ENCODE results near the gene LPCAT2.

The LPCAT2 gene

GRCh38 chr16:55503726-55504550 lies 4.9 kb upstream of the LPCAT2 start:
- no peak for DNase-seq (ENCODE audit: low read depth in 2 of 2)

DNA sequence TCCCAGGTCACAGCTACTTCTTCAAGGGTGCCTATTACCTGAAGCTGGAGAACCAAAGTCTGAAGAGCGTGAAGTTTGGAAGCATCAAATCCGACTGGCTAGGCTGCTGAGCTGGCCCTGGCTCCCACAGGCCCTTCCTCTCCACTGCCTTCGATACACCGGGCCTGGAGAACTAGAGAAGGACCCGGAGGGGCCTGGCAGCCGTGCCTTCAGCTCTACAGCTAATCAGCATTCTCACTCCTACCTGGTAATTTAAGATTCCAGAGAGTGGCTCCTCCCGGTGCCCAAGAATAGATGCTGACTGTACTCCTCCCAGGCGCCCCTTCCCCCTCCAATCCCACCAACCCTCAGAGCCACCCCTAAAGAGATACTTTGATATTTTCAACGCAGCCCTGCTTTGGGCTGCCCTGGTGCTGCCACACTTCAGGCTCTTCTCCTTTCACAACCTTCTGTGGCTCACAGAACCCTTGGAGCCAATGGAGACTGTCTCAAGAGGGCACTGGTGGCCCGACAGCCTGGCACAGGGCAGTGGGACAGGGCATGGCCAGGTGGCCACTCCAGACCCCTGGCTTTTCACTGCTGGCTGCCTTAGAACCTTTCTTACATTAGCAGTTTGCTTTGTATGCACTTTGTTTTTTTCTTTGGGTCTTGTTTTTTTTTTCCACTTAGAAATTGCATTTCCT lies 3.4 kb upstream of the LPCAT2 start:
- DNase-seq (ENCODE audit: low read depth in 2 of 2) = no peak

DNA sequence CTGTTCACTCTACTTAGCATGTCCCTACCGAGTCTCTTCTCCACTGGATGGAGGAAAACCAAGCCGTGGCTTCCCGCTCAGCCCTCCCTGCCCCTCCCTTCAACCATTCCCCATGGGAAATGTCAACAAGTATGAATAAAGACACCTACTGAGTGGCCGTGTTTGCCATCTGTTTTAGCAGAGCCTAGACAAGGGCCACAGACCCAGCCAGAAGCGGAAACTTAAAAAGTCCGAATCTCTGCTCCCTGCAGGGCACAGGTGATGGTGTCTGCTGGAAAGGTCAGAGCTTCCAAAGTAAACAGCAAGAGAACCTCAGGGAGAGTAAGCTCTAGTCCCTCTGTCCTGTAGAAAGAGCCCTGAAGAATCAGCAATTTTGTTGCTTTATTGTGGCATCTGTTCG lies 2.8 kb upstream of the LPCAT2 start:
- no peak for DNase-seq (ENCODE audit: low read depth in 2 of 2)

DNA sequence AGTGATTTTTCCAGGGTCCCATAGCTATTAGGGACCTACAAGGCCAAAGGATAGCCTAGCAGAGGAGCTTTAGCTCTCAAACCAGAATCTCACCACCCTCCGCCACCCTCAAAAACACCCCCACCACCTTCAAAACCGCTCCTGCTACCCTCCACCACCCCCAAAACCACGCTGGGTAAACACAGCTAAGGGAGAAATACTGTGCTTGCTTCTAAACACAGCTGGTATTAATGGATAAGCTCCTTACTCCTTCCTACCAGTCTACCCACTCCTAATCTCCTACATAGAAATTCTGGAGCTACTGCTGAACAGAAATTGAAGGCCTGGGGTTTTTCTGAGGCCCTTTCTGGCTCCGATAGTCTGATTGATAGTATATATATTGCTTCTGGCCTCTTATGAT lies 2.2 kb upstream of the LPCAT2 start:
- DNase-seq (ENCODE audit: low read depth in 2 of 2) = no peak

- DNase-seq (ENCODE audit: low read depth in 2 of 2) = no peak
Measured at GRCh38 chr16:55508271-55508921, 476 bp upstream of the LPCAT2 start.

DNA sequence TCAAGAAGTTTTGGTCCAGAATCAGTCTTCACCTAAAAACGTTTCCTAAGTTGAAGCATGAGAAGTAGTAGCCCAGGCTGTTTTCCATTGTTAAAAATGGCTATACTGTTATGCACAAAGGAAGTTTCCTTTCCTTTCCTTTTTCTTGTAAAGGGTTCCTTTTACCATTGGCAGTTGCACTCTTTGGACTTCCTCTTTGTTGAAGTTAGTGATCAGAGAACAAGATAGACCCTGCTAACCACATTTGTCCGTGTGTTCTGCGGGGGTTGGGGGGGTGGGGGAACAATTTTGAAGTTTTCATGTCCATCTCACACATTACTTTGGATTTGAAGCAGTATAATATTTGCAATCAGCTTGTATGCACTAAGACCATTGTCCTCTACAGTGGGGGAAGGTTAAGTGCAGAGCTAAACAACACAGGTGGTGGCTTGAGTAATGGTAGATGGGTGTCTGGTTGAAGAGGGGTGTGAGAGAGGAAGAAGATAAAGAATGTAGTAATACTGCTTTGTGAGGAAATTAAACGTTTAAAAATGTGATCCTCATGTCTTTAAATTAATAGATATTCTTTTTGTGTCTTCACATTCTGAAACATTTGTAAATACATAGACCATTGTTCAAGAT lies 1.4 kb downstream of the LPCAT2 start:
- no peak for DNase-seq (ENCODE audit: low read depth in 2 of 2)

- DNase-seq (ENCODE audit: low read depth in 2 of 2) = no peak
Measured at GRCh38 chr16:55512941-55513340, 4.1 kb downstream of the LPCAT2 start.

DNA sequence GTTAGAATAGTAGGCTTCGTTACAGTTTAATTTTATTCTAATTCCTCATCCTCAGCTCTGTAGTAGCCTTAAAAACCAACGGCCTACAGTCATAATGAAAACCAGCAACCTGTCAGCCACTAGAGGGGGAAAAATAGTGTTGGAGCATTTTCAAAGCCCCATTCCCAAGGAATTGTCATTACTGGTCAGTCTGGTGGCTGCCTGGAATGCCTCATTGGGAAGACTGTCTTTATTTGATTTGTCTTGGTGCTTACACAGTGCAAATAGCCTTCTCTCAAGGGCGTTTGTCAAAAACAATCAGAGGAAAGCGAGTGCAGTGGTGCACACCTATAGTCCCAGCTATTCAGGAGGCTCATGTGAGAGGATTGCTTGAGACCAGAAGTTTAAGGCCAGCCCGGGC lies 4.7 kb downstream of the LPCAT2 start:
- no peak for DNase-seq (ENCODE audit: low read depth in 2 of 2)

- DNase-seq (ENCODE audit: low read depth in 2 of 2) = no peak
Measured at GRCh38 chr16:55515111-55515510, 6.2 kb downstream of the LPCAT2 start.

- no peak for DNase-seq (ENCODE audit: low read depth in 2 of 2)
Measured at GRCh38 chr16:55521792-55522191, 12.9 kb downstream of the LPCAT2 start.

GRCh38 chr16:55526441-55526840 lies 17.6 kb downstream of the LPCAT2 start:
- no peak for DNase-seq (ENCODE audit: low read depth in 2 of 2)

GRCh38 chr16:55527885-55528284 lies 19.0 kb downstream of the LPCAT2 start:
- DNase-seq (ENCODE audit: low read depth in 2 of 2) = no peak

DNA sequence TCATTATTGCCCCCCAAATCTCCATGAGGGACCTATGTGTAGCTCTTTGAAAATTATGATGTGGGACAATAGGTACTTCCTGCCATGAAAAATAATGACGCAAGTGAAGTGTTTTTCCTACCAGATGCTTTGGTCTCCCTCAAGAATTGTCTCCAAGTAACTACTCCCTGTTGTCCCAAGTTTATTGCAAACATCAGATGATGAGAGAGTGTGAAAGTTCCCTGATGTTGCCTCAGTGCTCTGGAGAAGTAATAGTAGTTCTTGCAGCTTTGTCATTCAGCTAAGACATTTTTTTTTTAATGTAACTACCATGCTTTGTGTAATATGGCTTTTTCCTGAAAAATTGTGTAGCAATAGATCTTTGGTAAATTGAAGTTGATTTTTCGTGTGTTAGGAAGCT lies 20.1 kb downstream of the LPCAT2 start:
- DNase-seq (ENCODE audit: low read depth in 2 of 2) = no peak

DNA sequence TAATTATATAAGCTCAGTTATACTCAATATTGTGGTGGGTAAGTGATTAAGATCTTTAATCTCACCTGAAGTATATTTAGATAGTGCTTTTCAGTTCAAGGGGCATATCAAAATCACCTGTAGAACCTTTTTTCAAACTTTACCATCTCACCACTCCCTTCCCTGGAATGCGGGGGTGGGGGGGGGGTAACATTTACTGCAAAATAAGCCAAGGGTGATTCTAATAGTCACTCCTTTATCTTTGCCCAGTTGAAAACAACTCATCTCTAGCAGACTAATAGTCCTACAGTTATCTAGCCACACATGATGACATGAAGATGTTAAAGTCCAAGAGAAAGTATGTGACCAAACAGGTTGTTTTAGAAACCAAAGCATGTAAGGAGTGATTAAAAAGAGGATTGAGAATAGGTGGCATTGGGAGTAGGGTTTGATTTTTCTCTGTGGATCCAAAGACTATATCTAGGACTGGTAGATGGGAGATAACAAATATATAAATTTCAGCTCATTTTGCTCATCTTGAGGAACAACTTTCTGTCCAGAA lies 21.5 kb downstream of the LPCAT2 start:
- DNase-seq (ENCODE audit: low read depth in 2 of 2) = no peak

DNA sequence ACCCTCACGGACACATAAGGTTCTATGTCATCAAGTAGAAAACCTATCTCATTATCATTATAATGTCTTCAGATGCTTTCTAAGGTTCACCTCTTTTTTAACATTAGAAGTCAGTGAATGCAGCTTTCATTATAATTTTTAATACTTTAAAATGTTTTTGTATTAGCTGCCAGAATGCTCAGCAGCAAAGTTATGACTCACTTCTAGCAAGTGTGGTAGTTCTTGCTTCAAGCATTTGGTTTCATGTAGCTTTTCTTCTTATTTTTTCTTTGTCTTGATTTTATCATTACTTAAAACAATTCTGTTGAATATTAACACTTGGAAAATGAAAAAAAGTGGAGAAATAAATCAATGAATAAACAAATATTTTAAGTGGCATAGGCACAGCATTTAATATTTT lies 23.4 kb downstream of the LPCAT2 start:
- DNase-seq (ENCODE audit: low read depth in 2 of 2) = no peak

DNA sequence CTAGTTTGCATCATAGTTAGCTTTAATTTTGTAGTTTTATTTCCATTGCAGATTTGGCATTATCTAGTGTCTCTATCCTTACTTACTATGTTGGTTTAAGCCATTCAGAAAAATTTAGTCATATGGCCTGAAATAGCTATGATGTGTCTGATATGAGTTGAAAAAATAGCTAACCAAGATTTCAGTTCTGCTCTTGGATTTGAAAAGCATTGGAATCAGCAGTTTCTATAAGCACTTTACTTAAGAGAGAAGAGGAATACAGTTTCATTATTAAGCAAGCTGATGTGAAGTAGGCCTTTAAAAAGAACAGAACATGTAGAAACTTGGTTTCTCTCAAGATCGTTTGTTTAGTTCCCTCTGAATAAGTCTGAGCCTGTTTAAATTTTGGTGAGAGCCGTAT lies 25.9 kb downstream of the LPCAT2 start:
- DNase-seq (ENCODE audit: low read depth in 2 of 2) = no peak

- DNase-seq (ENCODE audit: low read depth in 2 of 2) = no peak
Measured at GRCh38 chr16:55539049-55539448, 30.2 kb downstream of the LPCAT2 start.

GRCh38 chr16:55539488-55539887 lies 30.6 kb downstream of the LPCAT2 start:
- DNase-seq (ENCODE audit: low read depth in 2 of 2) = no peak

DNA sequence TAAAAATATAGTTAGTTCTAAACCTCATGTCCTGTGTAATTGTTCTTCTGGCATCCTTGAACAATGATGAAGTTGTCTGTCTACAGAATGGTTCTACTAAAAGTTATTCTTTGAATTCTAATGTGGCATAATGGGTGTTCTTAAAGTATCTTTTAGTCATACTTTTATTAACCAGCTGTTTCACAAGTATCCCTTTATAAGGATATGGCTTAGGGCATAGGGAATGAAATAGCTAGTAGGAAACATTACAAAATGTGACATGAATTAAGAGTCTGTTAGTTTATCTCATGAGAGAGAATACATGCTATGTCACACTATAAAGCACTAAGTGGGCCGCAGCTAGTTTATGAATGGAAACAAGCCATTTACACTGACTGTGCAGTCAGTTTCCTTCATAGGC lies 31.3 kb downstream of the LPCAT2 start:
- no peak for DNase-seq (ENCODE audit: low read depth in 2 of 2)

DNA sequence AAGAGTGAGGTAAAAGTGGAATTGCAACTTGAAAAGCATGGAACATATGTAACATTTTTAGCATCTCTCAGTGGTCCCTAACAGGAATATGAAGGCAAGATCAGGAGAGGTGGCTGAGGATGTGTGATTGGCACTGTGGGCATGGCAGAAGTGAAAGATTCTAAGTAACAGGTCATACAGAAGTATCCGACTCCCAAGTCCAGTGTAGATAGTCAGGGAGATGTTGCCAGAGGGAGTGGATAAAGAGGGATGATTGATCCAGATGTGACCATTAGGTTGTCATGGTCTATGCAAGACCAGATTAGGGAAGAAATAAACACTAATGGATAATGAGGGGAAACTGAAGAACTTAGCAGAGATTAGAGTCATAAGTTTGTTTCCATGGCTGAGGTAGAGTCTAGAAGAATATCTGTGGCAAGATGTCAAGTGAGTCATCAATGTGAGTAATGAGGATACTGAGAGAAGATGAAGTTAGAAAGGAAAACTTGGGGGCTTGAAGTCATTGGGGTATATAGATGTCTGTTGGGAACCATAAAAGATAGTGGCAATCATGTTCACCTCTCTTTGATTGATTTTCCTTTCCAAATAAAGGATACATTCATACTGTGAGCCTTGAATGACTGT lies 33.7 kb downstream of the LPCAT2 start:
- DNase-seq (ENCODE audit: low read depth in 2 of 2) = no peak

DNA sequence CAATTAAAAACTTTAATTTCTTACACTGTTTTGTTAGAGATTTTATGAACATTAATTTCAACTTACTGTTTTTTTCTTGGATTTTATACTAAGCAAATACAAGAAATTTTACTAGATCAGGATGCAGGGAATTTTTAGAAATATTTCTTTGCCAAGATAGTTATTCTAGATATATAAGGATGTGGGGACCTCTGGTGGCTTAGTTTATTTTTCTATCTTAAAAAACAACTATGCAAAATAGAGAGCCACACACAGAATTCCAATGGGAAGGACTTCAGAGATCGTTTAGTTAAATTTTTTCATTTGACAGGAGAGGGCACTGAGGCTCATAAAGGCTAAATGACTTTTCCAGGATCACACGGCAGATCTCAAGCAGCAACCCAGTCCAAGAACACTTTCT lies 34.6 kb downstream of the LPCAT2 start:
- no peak for DNase-seq (ENCODE audit: low read depth in 2 of 2)

- no peak for DNase-seq (ENCODE audit: low read depth in 2 of 2)
Measured at GRCh38 chr16:55552621-55553020, 43.7 kb downstream of the LPCAT2 start.
